AG09319 (cell line): ENCODE results near the gene LINC00237.

Experiments
- DNase-seq: peaks from one replicate; pipeline ENCODE4 v3.0.0-alpha.2; 2010; ENCODE audit warnings: low read depth; ENCODE audit errors: extremely low read depth
- CTCF ChIP-seq: IDR thresholded peaks from 2 replicates; pipeline ENCODE4 v1.5.1; 2011; ENCODE audit warnings: low read depth, mild to moderate bottlenecking, inconsistent platforms, low read length, moderate library complexity

Gene LINC00237

GRCh38 chr20:21125072-21125848, 19.1 kb upstream of the LINC00237 start:
- no peak for DNase-seq
- 0 out of 2 replicates have a peak, but pooled peaks have one; percentile 2 for TF ChIP-seq CTCF

GRCh38 chr20:21124190-21124589, 18.0 kb upstream of the LINC00237 start:
- DNase-seq, result no peak

GRCh38 chr20:21118782-21119181, 12.6 kb upstream of the LINC00237 start:
- no peak for TF ChIP-seq CTCF
- no peak for DNase-seq

More at GRCh38 chr20:21124190-21124589, 18.0 kb upstream of the LINC00237 start:
- TF ChIP-seq CTCF, result no peak

- TF ChIP-seq CTCF, result no peak
Measured at GRCh38 chr20:21118138-21118537, 12.0 kb upstream of the LINC00237 start.

GRCh38 chr20:21117521-21117920, 11.4 kb upstream of the LINC00237 start:
- no peak for TF ChIP-seq CTCF
- no peak for DNase-seq

More at GRCh38 chr20:21118138-21118537, 12.0 kb upstream of the LINC00237 start:
- no peak for DNase-seq

- DNase-seq, result no peak
- TF ChIP-seq CTCF, result no peak
Measured at GRCh38 chr20:21114584-21114983, 8.4 kb upstream of the LINC00237 start.

- no peak for DNase-seq
- no peak for TF ChIP-seq CTCF
Measured at GRCh38 chr20:21113697-21114096, 7.5 kb upstream of the LINC00237 start.
